Effector CD4-positive, alpha-beta T cell (primary cell): ENCODE results near the gene CLTB.
A peak's percentile ranks its signal among the peaks of the same experiment; 100 is the strongest.

Experiments used
- DNase-seq: peaks from one replicate; pipeline ENCODE4 v3.0.0-alpha.2; 2020

The CLTB gene

DNA sequence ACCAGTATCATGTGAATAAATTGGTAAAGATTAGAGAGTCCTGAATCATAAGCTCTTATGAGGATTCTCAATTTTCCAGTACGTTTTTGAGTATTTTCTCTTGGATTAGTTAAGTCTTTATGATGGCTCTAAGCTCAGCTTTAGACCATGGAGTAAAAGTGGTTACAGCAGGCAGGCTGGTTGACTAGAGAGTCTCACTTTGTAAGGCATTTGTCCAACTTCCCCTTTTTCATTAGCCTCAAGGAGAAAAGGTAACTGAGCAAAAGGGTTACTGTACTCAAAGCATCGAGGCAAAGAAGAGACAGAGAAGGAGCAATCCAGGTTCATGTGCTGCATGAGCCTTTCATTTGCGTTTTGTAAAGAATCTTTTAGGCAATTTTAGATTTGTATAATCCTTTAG, 36.5 kb downstream of the CLTB start:
- DNase-seq = no peak

DNA sequence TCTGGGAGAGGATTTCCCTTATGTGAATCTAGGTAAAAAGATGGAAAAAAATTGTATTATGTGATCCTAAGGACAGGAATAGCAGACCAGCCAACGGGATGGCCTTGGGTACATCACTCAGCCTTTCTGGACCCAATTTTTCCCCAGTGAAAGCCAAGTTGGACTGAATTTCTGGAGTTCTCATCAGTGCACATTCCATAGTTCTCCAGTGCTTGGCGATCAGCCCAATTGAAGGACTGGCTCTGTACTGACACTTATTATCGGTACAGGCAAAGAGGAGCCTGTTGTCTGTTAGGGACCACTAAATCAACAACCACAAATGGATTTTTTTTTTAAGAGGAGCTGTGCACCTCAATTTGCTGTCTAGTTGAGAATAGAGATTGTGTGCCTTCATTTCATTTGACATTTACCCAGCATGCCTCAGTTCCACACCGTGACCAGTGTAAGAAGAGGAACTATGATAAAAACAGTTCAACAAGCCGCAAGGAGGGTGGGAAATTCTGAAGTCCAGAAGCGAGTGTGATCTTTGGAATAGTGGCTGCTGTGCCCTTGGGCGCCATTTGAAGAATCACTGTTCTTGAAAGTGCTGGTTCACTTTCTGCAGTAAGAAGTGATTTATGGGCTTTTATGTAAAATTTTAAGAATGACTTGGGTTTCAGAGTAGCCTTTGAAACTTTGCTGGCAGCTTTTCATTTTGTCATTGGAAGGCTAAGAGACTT, 43.1 kb downstream of the CLTB start:
- no peak for DNase-seq

DNA sequence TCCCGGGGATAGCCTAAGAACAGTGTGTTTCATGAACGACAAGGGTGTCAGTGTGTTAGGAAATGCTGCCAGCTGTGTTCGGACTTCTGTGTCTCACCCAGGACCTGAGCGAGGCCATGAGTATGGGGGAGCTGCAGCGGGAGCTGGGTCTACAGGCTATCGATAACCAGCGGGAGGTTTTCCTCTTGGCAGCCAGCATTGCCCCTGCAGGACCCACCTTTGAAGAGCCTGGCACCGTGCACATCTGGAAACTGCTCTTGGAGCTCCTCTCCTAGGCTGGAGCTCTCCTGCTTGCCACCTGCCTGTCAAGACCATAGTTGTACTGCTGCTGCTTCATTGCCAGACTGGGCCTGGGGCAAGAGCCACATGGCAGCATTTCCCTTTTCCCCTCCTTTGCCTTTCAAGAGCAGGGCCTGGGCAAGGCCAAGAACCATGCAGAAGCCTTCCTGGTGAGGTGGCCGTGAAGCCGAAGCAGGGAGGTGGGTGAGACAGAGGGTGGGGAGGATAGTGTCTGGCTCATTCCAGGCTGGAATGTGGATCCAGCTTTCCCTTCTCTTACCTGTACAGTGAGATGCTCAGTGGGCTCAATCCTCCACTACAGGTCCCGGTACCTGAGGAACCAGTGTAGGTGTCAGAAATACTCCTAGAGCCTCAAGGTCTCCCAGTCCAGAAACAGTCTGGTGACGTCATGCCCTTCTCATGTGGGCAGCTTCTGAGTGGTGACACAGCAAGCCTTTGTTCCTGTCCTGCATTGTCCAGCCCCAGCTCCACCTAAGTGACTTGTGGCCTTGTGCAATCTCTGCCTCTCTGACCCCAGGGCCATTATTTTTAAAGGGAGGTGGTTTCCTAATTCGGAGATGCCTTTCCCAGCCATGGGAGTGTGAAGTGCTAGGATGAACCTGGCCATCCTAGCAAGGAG, 44.5 kb downstream of the CLTB start:
- DNase-seq = no peak

DNA sequence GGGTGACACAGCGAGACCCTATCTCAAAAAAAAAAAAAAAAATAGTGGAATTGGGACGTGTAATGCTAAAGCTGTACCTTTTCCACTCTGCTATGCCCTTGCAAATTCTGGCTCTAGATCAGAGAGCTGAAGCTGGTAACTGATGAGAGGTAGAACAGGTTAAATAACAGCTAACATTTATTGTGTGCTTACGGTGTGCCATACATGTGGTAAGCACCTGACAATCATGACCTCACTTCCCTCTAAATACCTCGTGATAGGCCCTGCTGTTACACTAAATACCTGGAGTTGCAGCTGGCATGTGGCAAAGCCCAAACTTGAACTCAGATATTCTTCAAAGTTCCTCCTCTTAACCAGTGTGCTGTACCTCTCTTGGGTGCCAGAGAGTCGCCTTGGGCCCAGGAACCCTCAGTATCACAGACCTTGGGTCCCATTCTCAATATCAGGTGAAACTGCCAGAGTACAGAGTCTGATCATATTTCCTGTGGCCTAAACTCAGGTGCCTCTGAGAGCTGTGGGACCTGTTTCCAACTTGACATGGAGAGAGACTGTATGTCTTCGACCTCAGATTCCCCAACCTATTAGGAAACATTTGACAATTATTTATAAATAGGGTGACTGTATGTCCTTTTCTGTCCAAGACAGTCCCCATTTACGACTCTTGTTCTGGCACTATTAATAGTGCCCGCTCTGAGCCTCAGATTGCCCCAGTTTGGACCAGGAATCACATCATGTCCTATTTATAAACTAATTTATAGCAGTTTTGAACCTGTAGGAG, 46.2 kb downstream of the CLTB start:
- DNase-seq = no peak

DNA sequence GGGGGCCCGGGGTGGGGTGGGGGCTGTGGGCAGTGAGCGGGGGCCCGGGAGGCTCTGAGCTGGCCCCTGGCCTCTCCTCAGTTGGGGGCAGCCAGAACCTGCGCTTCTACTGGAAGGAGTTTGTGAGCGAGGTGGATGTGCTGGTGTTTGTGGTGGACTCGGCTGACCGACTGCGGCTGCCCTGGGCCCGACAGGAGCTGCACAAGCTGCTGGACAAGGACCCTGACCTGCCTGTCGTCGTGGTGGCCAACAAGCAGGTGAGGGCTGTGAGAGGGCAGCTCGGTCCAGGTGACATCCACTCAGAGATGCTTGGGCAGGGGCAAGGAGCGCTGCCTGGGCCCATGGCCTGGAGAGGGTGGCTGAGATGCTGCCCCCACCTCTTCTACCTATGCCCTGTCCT, 47.6 kb downstream of the CLTB start:
- no peak for DNase-seq

DNA sequence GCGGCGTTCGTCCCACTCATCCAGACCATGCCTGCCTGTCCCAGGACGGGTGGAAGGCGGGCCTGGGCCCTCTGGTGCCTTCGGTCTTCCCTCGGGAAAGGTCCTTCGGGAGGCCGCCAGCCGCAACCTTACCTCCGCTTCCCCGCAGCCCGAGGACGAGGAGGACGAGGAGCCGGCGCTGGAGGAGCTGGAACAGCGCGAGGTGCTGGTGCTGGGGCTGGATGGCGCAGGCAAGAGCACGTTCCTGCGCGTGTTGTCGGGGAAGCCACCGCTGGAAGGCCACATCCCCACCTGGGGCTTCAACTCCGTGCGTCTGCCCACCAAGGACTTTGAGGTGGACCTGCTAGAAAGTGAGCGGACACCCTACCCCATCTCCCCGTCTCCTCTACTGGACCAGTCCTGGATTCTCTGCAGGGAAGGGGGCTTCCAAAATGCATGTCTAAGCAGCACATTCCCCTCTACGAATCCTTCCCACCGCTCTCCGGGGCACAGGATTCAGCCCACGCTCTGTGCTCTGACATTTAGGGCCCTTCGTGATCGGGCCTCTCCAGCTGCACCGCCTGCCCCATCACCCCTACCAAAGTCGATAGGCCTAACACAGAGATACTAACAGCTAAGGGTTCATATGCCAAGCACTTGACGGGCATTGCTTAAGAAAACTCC, 50.0 kb downstream of the CLTB start:
- no peak for DNase-seq

DNA sequence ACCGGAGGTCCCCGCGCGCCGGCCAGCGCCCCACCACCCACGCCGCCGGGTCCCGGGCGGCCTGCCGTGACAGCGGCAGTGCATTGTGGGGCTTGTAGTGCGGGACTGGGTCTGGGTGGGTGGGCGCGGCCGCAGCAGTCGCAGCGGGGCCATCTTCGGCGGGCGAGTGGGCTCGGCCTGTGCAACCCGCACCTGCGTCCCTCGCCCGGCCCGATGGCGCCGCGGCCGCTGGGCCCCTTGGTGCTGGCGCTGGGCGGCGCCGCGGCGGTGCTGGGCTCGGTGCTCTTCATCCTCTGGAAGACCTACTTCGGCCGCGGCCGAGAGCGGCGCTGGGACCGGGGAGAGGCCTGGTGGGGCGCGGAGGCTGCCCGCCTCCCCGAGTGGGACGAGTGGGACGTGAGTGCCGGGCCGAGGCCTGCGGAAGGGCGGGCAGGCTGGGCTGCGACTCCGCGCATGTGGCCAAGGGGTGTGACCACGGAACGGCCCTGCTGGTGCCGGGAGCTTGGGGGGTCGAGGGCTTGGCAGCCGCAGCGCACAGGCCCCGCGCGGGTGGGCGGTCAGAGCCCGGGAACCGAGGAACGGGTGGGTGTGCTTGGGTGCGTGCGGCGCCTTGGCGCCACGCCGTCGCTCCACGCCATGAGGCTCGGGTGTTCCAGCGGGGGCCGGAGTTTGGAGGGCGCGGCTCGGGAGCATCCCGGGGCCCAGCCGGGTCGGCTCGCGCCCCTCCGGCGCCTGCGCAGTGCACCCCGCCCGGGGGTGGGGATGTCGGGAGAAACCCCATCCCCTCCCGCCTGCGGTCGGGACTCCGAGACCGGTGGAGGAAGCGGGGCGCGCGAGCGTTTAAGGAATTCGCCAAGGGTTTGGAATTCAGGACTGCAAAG, 50.7 kb downstream of the CLTB start, which contains the start of gene ARL10:
TSS of gene ARL10 (plus strand) at position 137 of the 881 bp plus-strand sequence. CDS start at position 214, 77 bp downstream.
- DNase-seq = peak; percentile 52

DNA sequence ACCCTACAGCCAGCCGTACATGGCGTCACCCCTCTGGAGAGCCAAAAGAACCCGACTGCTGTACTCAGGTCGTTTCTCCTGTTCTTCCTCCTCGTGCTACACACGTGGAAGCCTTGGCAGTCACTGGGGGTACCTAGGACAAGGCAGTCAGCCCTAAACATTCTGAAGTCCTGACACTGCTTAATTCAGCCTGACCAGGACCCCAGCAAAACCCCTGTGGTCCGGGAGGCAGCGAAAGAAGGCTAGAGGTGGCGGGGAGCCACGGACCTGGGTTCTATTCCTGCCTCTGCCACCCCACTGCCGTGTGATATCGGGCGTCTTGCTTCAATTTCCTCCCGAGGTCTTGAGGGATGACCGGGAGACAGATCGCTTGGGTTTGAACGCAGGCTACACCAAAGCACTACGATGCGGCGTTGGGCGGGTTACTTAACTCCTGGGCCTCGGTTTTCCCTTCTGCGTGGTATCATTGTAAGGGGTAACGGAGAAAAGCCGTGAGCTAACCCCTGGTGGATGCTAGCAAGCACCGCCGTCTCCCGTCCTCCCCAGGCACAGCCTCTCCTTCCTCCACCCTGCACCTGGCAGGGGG, 51.5 kb downstream of the CLTB start:
- DNase-seq = no peak

DNA sequence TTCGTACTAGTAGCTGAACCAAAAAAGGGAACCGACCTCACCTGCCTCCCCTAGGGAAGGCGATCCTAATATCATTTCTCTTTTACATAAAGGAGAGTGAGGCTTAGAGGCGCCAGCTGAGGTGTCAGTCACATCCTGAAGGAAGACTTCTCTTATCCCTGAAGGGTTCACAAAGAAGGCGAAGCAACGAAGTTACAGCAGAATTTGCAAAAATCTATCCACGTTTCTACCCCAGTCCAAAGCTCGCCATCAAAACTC, 54.2 kb downstream of the CLTB start:
- no peak for DNase-seq

DNA sequence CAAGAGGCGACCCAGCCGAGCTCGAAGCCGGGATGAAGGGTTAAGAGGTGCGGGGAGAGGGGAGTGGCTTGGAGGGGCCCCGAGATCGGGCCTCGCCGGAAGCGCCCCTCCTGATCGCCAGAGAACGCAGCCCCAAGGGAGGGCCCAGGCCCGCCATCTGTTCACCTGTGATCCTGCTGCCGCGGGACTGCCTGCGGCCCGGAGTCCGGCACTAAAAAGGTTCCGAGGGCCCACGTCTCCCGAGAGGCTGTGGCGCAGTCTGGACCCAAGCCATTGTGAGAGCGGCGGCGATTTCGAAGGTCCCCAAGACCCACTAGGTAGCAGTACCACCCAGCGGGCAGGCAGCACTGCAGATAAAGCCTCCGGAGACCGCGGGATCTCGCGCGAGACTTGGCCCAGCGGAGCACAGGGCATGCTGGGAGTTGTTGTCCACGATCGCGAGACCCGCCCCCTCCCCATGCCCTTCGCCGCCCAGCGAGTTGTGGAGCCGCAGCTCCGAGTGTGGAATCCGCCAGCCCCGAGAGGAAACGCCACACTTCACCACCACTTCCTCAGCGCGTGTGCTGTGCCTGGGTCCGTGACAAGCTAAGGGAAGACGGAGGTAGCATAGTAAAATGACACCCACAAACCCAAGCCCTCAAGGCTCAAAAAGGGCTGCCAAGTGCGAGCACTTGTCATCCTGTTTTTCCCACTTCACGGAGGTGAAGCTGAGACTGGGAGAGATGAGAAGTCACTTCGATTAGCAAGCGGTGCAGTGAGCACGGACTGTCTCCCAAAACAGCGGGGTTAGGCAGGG, 54.7 kb downstream of the CLTB start, which contains the start of gene KIAA1191:
TSS of gene KIAA1191 (minus strand) at position 328 of the 796 bp plus-strand sequence. CDS start 2,256 bp downstream, outside the sequence.
- DNase-seq = peak; percentile 95

DNA sequence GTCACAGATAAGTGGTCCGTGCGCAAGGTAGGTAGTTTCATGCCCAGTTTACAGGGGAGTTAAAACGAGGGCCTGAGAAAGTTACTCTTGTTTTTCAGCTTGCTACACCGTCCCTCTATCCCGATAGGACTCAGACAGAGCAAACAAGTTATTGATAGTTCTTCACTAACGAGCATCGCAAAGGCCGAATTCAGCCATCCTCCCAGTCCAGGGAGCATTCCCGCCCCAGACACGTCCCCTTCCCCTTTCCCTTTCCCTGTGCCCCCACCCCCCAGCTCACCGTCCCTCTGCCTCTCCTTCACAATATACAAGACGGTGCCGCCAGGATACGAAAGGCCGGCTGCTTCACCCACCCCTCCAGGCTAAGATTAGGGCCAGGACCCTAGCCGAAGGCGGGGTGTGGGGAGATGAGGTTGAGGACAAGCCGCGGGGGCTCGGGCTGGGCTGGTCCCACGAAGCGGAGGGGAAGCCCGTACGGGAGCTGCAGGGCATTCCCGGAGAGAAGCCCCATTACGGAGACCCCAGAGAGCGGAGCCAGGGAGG, 55.4 kb downstream of the CLTB start:
- no peak for DNase-seq

DNA sequence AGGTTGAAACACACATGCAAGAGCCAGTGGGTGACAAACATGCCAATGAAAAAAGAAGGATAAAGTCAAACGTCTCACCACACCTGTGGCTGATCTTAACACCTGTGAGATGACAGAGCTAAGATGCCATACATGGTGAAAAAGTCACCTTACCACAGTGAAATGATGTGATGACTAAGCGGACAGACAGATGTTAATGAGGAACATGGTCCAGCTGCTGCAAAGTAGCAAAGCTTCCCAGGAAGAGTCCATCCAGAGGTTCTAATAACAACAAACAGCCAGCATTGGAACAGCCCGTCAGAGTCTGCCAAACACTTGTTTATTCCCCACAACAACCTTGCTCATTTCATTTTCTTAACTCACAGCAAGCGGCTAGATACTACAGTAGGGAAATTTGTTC, 56.7 kb downstream of the CLTB start:
- no peak for DNase-seq

DNA sequence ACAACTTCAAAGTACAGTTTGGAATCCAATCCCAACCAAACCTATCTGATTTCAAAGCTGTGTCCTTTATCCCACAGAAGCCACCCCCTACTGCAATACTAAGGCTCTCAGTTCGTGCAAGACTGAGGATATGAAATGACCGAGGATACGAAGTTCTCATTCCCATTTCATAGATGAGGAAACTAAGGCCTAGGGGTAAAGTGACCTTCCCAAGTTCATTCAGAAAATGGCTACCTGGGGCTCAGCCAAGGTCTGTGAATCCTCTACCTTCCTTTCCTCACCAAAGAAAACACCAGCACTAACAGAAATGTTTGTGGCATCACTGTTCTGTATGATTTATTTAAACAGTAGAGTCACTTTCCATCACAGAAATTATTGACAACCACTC, 60.2 kb downstream of the CLTB start:
- DNase-seq = no peak

DNA sequence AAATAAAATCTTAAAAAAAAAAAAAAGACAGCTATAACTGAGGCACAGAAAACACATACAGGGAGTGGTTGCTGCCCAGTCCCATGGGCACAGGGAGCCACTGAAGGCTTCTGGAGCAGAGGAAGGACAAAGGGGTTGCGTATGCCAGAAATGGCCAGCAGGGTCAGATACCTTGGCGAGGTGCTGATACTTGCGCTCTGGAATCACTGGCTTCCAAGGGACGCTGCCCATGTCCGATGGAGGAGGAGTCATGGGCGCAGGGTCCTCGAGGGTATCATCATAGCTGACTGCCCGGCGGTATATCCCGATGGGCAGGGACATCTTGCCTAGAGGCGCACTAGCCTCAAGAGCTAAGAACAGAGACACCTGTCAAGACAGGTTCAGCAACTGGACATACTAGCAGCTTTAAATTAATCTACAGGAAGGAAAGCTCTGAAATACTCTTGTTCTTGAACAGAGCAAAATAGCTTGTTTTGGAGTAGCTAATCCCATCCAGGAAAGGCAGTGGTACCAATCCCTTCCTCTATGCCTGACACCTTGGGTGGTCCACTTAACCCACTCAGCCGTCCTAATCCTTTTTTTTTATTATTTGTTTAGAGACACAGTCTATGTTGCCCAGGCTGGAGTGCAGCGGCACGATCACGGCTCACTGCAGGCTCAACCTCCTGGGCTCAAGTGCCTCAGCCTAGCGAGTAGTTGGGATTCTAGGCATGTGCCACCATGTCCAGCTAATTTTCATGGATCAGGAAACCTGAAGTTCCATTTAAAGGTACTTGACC, 60.8 kb downstream of the CLTB start:
- DNase-seq = no peak

DNA sequence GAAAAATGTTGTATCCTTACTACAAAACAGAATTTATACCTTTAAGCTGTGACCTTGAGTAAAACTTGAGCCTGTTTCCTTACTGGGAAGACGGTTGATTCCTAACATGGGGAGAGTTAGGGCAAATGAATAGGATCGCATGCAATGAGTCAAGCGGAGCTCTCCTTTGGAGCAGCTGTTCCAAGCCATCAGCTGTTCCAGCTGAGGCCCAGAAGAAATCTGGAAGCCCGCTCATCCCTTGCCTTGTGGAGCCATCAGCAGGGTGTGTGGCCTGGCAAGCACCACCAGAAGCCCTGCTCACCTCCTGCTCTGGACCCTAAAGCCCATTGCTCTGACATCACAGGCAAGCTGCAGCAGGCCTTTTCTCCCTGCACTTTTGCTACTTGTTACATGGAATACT, 62.8 kb downstream of the CLTB start:
- DNase-seq = no peak

DNA sequence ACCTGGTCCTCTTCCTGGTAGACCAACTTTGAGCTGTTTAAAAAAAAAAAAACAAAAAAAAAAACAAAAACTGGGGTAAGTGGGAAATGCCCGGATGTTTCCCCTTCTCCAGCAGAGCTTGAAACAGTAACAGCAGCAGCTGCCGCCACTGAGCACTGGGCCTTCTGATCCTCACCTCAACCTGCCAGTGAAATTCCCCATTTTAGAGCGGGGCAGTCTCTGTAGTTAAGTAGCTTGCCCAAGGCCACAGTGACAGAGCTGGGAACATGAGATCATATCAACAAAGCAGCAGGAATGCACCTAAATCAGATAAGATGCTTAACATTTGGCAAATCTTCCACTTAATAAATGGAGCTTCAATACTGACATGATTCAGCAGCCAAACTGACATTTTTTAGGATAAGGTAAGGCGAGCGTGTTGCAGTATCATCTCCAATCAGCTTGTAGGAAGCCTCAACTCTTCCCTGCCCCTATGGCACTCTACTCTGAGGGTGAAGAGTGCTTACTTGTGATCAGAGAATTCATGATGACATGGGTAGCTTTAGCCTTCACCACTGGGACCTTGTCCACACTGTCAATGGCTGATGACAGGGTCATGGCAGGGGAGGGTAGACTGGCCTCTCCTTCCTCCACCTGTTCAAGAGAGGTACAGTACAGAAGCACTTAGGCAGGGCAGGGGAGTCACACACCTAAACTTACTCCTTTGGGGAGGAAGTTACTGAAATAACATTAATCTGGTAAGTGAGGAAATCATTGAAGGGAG, 64.0 kb downstream of the CLTB start:
- no peak for DNase-seq

DNA sequence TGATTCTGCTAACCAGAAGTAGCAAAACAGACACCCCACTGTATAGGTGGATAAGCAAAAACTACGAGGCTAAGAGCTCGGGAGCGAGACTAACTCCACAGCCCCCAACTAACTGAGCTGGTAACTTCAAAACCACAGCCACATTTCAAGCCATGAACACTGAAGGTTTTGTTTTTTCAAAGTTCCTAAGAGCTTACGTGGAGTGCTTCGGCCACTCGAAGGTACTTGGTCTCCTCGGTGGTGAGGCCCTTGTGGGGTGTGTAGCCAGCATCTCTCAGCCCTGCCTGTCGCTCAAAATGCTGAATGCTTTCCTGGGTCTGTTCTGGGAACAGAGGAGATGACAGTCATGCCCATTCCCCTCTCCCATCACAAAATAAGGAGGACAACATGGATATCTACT, 65.9 kb downstream of the CLTB start:
- no peak for DNase-seq

DNA sequence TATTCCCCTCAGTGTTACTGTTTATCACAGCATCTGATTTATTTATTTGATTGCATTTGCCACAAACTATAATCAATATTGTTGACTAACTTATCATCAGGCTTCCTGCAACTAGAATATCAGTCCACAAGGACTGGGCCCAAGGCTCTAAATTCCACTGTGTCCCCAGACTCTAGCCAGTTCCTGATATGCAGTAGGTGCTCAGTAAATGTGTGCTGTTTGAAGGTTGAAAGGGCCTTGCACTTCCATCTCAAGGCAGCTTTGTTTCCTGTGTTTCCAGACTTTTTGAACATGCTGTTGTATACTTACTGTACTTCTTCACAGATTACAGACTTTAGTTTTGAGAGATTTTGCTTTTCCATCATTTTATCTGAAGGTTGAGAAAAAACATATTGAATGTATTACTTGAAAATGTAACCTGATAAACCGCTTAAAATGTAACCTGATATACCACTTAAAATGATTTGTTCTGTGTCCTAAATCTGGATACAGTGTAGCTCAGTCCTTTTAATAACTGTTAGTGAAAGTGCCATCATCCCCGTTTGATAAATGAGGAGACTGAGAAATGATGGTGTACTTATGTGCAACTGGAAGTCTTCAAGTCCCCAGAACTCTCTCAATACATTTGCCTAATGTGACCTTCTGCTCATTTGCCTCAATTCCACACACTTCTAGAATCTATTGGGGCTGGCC, 73.4 kb downstream of the CLTB start:
- no peak for DNase-seq
